OCI-LY3 (cell line): Measurements from ENCODE around the gene ZNF804A.

Experiments
- H2AFZ ChIP-seq: fragments of 200-600, 300-600 bp; shearing (Covaris generic); 2 replicates; pipeline ENCODE4 v1.6.0; 2014; ENCODE audit warnings: antibody characterized with exemption, low read depth, low read length
- H3K27ac ChIP-seq: fragments of 200-600, 300-600 bp; sonication (generic); 2 replicates; pipeline ENCODE4 v1.5.1; 2014; ENCODE audit warnings: mild to moderate bottlenecking, low read length, moderate library complexity, mixed read lengths
- H3K27me3 ChIP-seq: fragments of 200-600, 300-600 bp; sonication (generic); 2 replicates; pipeline ENCODE4 v1.6.1; 2014; ENCODE audit warnings: low read depth, low read length, mixed read lengths
- H3K36me3 ChIP-seq: fragments of 200-600, 300-600 bp; sonication (generic); replicated peaks from 2 replicates; pipeline ENCODE3; 2014; ENCODE audit warnings: low read depth, low read length, mixed read lengths
- H3K4me1 ChIP-seq: fragments of 300-600, 200-600 bp; sonication (generic); 2 replicates; pipeline ENCODE4 v1.6.1; 2014; ENCODE audit warnings: low read length, mixed read lengths
- H3K4me2 ChIP-seq: fragments of 200-600, 300-600 bp; sonication (generic); 2 replicates; pipeline ENCODE4 v1.6.1; 2014; ENCODE audit warnings: low read length, mixed read lengths
- H3K4me3 ChIP-seq: fragments of 300-600, 200-600 bp; sonication (generic); 2 replicates; pipeline ENCODE4 v1.5.1; 2014; ENCODE audit warnings: antibody characterized with exemption, mild to moderate bottlenecking, low read length, moderate library complexity
- H3K79me2 ChIP-seq: fragments of 300-600, 200-600 bp; shearing (Covaris generic); 2 replicates; pipeline ENCODE4 v1.6.1; 2014; ENCODE audit warnings: mild to moderate bottlenecking, low read length, mixed read lengths
- H3K9ac ChIP-seq: fragments of 300-600, 200-600 bp; shearing (Covaris generic); 2 replicates; pipeline ENCODE4 v1.6.0; 2014; ENCODE audit warnings: mild to moderate bottlenecking, low read length, moderate library complexity
- H3K9me3 ChIP-seq: fragments of 200-600, 300-600 bp; shearing (Covaris generic); 2 replicates; pipeline ENCODE4 v1.6.1; 2014; ENCODE audit warnings: low read length, mixed read lengths; ENCODE audit not compliant: insufficient read depth
- H4K20me1 ChIP-seq: fragments of 200-600, 300-600 bp; sonication (generic); 2 replicates; pipeline ENCODE4 v1.6.1; 2016; ENCODE audit warnings: low read length, mixed read lengths; ENCODE audit not compliant: insufficient read depth
- EZH2phosphoT487 ChIP-seq: fragments of 200-600 bp; shearing (Covaris generic); IDR thresholded peaks from 2 replicates; pipeline ENCODE4 v1.6.1; 2018; ENCODE audit warnings: antibody characterized with exemption, mixed run types, low read depth
- TF ChIP-seq, protein P1 (sequence below): fragments of 200-600, 300-600 bp; sonication (generic); IDR thresholded peaks from 2 replicates; pipeline ENCODE4 v1.5.1; 2014; ENCODE audit warnings: antibody characterized with exemption, low read length, low read depth

ZNF804A gene

DNA sequence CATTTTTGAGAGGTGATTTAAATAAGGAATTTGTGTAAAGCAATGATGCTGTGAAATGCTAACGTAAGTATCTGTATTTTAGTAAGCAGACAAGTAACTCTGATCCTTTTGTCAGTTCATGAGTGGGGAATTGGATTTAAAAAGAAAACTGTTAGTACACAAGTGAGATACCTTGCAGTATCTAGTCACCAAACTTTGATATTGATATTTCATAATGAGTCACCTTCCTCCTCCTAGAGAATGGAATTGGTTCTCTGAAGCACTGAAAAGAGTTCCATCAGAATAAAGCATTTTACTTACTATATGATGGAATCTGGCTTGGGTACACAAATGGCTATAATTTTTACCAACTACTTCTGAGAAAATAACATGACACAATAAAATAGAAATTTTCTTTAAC is 232.2 kb downstream of the ZNF804A start:
- H3K36me3 ChIP-seq, result no peaks in the 10 kb centered on the region
- H3K27me3 ChIP-seq, result no peaks in the 10 kb centered on the region
- TF ChIP-seq, protein P1, sequence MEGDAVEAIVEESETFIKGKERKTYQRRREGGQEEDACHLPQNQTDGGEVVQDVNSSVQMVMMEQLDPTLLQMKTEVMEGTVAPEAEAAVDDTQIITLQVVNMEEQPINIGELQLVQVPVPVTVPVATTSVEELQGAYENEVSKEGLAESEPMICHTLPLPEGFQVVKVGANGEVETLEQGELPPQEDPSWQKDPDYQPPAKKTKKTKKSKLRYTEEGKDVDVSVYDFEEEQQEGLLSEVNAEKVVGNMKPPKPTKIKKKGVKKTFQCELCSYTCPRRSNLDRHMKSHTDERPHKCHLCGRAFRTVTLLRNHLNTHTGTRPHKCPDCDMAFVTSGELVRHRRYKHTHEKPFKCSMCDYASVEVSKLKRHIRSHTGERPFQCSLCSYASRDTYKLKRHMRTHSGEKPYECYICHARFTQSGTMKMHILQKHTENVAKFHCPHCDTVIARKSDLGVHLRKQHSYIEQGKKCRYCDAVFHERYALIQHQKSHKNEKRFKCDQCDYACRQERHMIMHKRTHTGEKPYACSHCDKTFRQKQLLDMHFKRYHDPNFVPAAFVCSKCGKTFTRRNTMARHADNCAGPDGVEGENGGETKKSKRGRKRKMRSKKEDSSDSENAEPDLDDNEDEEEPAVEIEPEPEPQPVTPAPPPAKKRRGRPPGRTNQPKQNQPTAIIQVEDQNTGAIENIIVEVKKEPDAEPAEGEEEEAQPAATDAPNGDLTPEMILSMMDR, result no peak
- TF ChIP-seq EZH2phosphoT487, result no peak
- peaks cover 11% of the 10 kb centered on the region for H4K20me1 ChIP-seq
- peaks cover 3% of the 10 kb centered on the region; the same call in 1 of the 2 replicates for H3K79me2 ChIP-seq
- H3K9ac ChIP-seq, result no peak overlapping the region
- H2AFZ ChIP-seq, result no peak overlapping the region
- peaks cover 18% of the 10 kb centered on the region for H3K4me1 ChIP-seq
- H3K4me2 ChIP-seq, result no peak overlapping the region
- no peak overlapping the region for H3K27ac ChIP-seq
- no peaks in the 10 kb centered on the region for H3K9me3 ChIP-seq
- no peak overlapping the region for H3K4me3 ChIP-seq

DNA sequence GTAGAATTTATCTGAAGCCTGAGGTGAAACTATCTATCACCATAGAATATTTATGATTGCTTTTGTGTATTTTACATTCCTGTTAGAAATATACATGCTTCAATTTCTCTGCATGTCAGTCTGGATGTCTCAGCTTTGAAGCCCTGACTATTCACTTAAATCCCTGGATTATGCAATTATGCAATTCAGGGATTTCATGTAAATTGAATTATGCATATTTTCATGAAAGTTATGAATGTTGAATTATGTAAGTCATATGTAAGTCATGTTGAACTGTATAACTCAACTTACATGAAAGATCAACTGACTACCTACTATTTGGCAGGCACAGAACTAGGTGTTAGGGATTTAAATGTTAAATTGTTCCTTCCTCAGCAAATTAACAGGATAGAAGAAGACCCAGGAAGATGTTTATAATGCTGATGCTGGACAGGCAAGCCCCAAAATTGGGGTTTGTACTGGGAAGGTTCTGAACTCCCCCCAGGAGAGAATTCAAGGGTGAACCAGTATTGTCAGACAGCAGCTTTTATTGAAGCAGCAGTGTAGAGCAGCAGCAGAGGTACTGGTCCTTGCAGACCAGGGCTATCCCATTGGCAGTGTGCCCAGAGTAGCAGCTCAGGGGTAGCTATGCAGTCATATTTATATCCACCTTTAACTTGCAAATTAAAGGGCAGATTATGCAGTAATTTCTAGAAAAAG is 236.5 kb downstream of the ZNF804A start:
- Histone ChIP-seq H3K9me3 (no peaks in the 10 kb centered on the region), H4K20me1 (peaks cover 11% of the 10 kb centered on the region), H3K4me2 (no peak overlapping the region), H3K79me2 (peaks cover 6% of the 10 kb centered on the region), H3K27ac (no peak overlapping the region), H3K36me3 (no peaks in the 10 kb centered on the region), H3K9ac (no peak overlapping the region), H3K4me1 (peaks cover 18% of the 10 kb centered on the region), H3K27me3 (no peaks in the 10 kb centered on the region), H2AFZ (no peak overlapping the region), H3K4me3 (no peak overlapping the region)
- TF ChIP-seq, protein P1, result no peak
- TF ChIP-seq EZH2phosphoT487, result no peak

DNA sequence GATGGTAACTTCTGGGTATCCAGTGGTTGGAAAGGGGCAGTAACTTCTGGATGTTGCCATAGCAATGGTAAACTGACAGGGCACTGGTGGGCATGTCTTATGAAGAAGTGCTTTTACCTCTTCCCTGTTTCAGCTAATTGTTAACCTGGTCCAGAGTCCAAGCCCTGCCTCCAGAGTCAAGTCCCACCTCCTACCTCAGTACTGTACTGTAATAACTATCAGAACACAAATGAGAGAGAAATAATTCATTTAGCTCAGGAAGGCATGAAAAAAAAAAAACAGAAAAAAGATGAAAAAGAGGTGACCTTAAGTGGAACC is 237.0 kb downstream of the ZNF804A start:
- no peaks in the 10 kb centered on the region for H3K27me3 ChIP-seq
- no peak overlapping the region for H2AFZ ChIP-seq
- no peak overlapping the region for H3K4me3 ChIP-seq
- no peak overlapping the region for H3K4me2 ChIP-seq
- peaks cover 13% of the 10 kb centered on the region for H3K4me1 ChIP-seq
- H4K20me1 ChIP-seq, result peaks cover 6% of the 10 kb centered on the region
- H3K36me3 ChIP-seq, result no peaks in the 10 kb centered on the region
- H3K9ac ChIP-seq, result no peak overlapping the region
- H3K79me2 ChIP-seq, result peaks cover 6% of the 10 kb centered on the region
- no peak overlapping the region for H3K27ac ChIP-seq
- H3K9me3 ChIP-seq, result no peaks in the 10 kb centered on the region
- no peak for TF ChIP-seq EZH2phosphoT487
- TF ChIP-seq, protein P1, result no peak

DNA sequence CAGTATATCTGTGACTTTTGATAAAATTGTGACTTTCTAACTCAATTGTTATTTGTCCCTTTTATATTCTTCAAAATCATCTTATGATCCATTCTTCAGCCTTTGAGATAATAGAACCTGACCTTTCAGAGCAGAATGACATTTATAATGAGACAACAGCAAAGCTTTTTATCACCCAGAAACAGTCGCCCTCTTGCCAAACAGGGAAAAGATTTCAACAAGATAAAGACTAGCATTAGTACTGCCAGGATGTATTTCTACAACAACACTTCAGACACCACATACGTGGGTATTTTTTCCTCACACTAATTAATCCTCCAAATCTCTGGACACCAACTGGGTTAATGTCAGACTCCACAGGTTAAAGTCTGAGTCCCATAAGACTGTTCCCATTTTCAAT is 249.0 kb downstream of the ZNF804A start:
- Histone ChIP-seq H3K27ac (no peak overlapping the region), H3K36me3 (no peaks in the 10 kb centered on the region), H2AFZ (no peak overlapping the region), H3K4me2 (no peak overlapping the region), H4K20me1 (no peaks in the 10 kb centered on the region; the same call in 1 of the 2 replicates), H3K9me3 (no peaks in the 10 kb centered on the region), H3K4me3 (no peak overlapping the region), H3K4me1 (peaks cover 14% of the 10 kb centered on the region; the same call in 1 of the 2 replicates), H3K9ac (no peak overlapping the region), H3K27me3 (no peaks in the 10 kb centered on the region), H3K79me2 (peaks cover 21% of the 10 kb centered on the region)
- TF ChIP-seq EZH2phosphoT487, result no peak
- TF ChIP-seq, protein P1, result no peak
